Effector CD8-positive, alpha-beta T cell (primary cell): ENCODE results near the gene LEKR1.

Experiments
- DNase-seq: peaks from one replicate; lab custom pipeline; 2025; lab: John Stamatoyannopoulos, UW

The LEKR1 gene

GRCh38 chr3:157059181-157059580 lies 233.0 kb downstream of the LEKR1 start:
- no peak for DNase-seq

- no peak for DNase-seq
Observed at GRCh38 chr3:157059661-157060060, 233.5 kb downstream of the LEKR1 start.

GRCh38 chr3:157061265-157061664 lies 235.1 kb downstream of the LEKR1 start:
- no peak for DNase-seq

- no peak for DNase-seq
Observed at GRCh38 chr3:157063469-157063868, 237.3 kb downstream of the LEKR1 start.

GRCh38 chr3:157063926-157064325 lies 237.8 kb downstream of the LEKR1 start:
- DNase-seq = no peak

GRCh38 chr3:157064402-157064801 lies 238.2 kb downstream of the LEKR1 start:
- no peak for DNase-seq

GRCh38 chr3:157065201-157065600 lies 239.0 kb downstream of the LEKR1 start:
- no peak for DNase-seq

GRCh38 chr3:157066335-157067098 lies 240.4 kb downstream of the LEKR1 start:
- DNase-seq = no peak

GRCh38 chr3:157067114-157067513 lies 241.0 kb downstream of the LEKR1 start:
- DNase-seq = no peak

- no peak for DNase-seq
Observed at GRCh38 chr3:157069406-157069805, 243.3 kb downstream of the LEKR1 start.

GRCh38 chr3:157069846-157070677 lies 243.9 kb downstream of the LEKR1 start:
- DNase-seq = no peak

GRCh38 chr3:157070678-157070999 lies 244.5 kb downstream of the LEKR1 start:
- DNase-seq = no peak

GRCh38 chr3:157071744-157072525 lies 245.8 kb downstream of the LEKR1 start:
- DNase-seq = no peak

- DNase-seq = no peak
Observed at GRCh38 chr3:157073810-157074209, 247.7 kb downstream of the LEKR1 start.

- no peak for DNase-seq
Observed at GRCh38 chr3:157074490-157074889, 248.3 kb downstream of the LEKR1 start.

GRCh38 chr3:157074981-157075380 lies 248.8 kb downstream of the LEKR1 start:
- DNase-seq = no peak

- no peak for DNase-seq
Observed at GRCh38 chr3:157075693-157076420, 249.7 kb downstream of the LEKR1 start.

GRCh38 chr3:157077565-157077991 lies 251.4 kb downstream of the LEKR1 start:
- no peak for DNase-seq

GRCh38 chr3:157078131-157078810 lies 252.1 kb downstream of the LEKR1 start:
- DNase-seq = no peak

- no peak for DNase-seq
Observed at GRCh38 chr3:157078811-157079185, 252.6 kb downstream of the LEKR1 start.

- no peak for DNase-seq
Observed at GRCh38 chr3:157079676-157080369, 253.7 kb downstream of the LEKR1 start.
